HG03135 (cell line): ENCODE results near the gene SNX5.

Experiments used
- ATAC-seq: cut with Tn5 transposase; IDR thresholded peaks from one replicate; pipeline ENCODE4 v1.9.1; 2021; ENCODE audit warnings: mild to moderate bottlenecking, moderate library complexity; ENCODE audit not compliant: unreplicated experiment

Gene SNX5

DNA sequence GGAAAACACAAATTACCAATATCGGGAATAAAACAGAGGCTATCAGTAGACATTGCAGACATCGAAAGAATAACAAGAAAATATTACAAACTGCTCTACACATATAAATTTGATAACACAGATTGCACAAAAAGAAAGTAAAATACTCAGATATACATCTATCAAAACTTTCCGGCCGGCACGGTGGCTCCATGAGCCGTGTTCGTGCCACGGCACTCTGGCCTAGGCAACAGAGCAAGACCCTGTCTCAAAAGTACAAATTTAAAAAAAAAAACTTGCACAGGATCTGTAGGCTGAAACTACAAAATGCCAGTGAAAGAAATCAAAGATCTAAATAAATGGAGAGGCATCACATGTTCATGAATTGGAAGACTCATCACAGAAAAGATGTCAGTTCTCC, 49.4 kb downstream of the SNX5 start:
- no peak for ATAC-seq

DNA sequence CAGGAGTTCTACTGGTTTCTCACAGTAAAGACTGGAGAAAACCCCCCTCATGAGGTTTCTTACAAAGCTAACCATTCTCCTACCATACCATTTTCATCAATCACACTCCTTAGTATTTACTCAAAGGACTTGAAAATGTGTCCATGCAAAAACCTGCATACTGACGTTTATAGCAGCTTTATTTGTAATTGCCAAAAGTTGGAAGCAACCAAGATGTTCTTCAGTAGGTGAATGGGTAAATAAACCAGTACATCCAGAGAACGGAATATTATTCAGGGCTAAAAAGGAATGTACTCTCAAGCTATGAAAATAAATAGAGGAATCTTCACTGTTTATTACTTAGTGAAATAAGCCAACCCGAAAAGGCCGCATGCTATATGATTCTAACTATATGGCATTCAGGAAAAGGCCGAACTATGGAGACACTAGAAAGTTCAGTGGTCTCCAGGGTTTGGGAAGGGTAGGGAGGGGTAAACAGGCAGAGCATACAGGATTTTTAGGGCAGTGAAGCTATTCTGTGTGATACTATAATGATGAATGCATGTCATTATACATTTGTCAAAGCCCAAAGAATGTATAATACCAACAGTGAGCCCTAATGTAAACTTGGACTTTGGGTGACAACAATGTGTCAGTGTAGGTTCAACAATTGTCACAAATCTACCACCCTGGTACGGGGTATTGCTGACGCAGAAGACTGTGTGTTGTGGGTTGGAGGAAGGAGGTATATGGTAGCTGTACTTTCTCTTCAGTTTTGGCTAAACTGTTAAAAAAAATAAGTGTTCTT, 50.6 kb downstream of the SNX5 start:
- no peak for ATAC-seq

DNA sequence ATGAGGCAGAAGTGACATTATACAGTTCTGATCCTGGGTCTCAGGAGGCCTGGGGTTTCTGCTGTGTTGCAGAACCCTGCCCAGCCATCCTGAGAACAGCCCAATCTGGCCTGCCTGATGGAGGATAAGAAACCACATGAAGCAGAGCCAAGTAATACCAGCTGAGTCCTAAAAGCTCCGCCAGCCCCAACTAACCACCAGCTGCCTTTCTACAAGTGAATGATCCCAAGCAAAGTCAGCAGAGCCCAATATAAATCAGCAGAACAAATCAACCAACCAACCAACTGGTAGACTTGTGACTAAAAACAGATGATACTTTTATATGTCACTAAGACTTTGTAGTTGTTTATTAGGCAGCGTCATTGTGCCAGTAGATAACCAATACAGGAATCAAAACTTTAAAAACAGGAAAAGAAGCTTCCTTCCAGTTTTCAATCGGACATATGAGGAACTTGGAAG, 52.1 kb downstream of the SNX5 start:
- ATAC-seq = no peak

DNA sequence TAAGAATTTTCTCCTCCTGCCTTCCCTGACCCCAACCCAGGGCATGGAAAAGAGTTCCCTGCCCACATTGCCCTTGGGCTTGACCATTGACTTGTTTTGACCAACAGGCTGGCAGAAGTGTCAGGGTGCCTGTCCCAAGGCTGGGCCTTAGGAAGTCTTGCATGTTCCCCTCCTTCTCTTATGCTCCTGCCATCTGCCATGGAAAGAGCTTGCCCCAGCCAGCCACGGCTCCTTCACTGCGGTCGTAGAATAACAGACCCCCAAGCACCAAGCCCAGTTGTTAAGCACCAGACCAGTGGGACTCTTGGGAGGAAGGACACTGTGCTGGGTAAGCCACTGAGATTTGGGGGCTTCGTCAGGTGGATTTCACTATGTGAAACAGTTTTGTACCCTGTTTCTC, 53.6 kb downstream of the SNX5 start:
- ATAC-seq = no peak

DNA sequence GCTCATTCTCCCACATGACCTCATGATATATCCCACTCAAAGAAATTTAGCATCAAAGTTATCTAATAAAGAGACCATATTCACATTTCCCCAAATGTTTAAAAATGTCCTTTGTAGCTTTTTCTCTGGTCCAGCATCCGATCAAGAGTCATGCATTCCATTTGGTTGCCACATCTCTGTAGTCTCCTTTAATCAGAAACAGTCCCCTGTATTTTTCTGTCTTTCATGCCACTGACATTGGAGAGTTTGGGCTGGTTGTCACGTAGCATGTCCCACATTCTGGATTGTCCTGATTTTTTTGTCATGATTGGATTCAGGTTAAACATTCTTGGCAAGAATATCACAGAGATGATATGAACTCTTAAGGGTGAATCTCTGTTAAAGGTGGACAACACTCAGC, 55.7 kb downstream of the SNX5 start:
- no peak for ATAC-seq

DNA sequence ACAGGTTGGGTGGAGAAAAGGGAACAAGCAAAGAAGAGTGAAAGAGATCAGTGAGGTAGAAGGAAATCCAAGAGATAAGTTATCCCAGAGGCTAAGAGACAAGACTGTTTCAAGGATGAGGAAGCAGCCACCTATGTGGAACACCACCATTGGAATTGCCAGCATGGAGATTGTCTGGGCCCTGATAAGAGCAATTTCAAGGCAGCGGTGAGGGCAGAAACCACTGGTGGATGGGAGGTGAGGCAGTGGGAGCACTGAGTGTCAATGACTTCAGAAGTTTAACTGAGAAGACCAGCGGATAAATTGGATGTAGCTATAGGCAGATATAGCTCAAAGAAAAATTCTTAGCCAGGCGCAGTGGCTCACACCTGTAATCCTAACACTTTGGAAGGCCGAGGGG, 56.7 kb downstream of the SNX5 start:
- ATAC-seq = no peak

DNA sequence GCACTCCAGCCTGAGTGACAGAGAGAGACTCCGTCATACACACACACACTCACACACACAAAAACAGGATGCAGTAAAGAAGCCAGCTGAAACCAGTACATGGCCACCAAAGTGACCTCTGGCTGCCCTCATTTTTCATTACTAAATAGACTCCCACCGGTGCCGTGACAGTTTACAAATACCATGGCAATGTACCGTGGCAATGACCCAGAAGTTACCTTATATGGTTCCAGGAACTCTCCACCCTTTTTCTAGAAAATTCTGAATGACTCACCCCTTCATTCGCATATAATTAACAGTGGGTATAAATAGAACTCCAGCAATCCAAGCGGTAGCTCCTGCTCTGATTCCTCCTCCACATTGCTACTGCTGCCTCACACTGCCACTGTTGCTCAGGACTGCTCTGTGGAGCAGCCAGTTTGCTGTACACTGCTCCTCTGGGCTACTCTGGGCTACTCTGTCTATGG, 57.7 kb downstream of the SNX5 start:
- no peak for ATAC-seq

DNA sequence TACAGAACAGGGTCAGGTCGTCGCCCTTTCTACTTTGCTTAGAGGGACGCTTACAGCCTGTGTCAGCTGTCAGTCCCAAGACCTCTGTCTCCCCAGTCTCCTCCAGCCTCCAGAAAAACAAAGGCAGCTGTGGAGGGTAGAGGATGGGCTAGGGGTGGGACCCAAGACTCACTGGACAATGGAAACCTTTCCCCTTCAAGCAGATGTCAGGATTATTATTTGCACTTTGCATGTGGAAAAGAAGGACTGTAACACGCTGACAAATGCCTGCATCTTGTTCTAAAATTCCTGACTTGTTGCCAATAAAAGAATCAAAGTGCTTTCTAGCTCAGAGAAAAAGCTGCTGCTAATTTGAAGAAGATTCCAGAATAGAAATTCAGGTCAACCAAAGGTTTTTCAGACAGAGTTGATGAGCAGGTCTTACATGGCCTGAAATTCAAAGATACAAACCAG, 58.7 kb downstream of the SNX5 start:
- ATAC-seq = no peak

DNA sequence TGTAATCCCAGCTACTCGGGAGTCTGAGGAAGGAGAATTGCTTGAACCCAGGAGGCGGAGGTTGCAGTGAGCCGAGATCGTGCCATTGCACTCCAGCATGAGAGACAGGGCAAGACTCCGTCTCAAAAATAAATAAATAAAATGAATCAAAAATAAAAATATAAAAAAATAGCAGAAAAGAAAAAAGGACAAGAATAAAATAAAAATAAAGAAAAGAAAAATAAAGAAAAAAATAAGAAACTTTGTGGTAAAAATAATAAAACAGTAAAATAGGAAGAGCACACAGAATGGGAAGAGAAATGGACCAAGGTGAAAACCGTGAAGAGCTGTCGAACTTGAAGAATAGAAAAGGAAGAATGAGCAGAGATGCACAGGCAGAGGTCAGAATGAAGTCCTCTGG, 63.0 kb downstream of the SNX5 start:
- no peak for ATAC-seq

DNA sequence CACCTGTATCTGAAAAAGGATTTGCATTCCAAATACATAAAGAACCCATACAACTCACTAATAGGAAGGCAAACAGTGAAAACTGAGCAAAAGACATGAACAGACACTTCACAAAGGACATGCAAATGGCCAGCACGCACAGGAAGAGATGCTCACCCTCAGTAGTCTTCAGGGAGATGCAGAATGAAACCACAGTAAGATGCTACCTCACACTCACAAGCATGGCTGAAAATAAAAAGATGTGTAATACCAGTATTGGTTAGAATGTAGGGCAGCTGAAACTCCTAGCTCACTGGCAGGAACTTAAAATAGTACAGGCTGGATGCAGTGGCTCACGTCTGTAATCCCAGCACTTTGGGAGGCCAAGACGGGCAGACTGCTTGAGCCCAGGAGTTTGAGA, 64.6 kb downstream of the SNX5 start:
- ATAC-seq = peak; percentile 67

DNA sequence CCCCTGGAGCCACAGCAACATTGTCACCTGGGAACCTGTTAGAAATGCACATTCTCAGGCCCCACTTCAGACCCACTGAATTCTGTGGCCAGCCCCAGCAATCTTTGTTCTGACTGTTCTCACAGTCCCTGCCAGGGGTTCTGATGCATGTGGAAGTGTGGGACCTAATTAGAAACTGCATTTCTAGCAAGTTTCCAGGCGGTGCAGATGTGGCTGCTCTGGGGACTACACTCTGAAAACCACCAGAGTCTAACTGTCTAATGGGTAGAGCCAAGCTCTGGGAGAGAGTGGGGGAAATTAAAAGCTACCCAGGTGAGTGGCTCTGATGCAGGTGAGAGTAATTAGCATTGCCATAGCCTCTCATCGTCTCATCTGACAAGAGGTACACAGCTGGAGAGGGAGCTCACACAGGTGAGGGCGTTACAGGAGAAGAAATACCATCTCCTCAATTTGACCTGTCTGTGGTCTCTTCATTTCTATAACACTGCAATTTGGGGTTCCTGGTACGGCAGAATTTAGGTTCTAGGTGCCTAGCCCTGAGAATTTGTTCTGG, 66.0 kb downstream of the SNX5 start:
- ATAC-seq = no peak

DNA sequence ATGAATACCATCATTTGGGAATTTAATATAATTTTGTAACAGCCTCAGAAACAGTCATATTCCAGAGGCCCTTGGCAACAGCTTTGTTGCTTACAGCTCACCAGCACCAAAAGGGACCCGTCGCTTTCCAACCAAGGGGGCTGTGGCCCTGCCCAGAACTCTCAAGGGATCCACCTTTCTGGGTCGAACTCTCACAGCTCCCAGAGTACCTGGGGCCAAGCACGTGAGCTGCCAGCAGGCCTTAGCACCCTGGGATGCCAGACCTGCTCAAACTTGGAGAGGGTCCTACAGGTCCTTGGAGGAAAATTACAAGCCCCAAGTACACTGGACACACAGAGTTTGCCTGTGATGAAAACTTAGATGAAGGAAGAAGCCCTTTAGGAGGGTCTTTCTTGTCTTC, 66.6 kb downstream of the SNX5 start:
- no peak for ATAC-seq

DNA sequence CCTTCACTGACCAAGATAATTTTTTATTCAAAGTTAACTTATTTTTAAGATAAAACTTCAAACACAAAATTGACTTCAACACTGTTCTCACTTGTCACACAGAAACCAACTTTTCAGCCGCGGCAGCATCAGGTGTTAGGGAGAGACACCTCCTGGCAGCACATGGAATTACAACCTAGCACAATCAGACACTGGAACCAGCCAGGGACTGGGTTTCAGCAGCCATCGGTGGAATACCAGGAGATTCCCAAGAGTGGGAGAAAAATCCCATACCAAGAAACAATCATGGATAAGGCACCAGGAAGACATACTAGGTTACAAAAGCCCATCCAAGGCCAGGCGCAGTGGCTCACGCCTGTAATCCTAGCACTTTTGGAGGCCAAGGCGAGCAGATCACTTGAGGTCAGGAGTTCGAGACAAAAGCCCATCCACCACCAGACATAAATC, 70.0 kb downstream of the SNX5 start:
- ATAC-seq = no peak

DNA sequence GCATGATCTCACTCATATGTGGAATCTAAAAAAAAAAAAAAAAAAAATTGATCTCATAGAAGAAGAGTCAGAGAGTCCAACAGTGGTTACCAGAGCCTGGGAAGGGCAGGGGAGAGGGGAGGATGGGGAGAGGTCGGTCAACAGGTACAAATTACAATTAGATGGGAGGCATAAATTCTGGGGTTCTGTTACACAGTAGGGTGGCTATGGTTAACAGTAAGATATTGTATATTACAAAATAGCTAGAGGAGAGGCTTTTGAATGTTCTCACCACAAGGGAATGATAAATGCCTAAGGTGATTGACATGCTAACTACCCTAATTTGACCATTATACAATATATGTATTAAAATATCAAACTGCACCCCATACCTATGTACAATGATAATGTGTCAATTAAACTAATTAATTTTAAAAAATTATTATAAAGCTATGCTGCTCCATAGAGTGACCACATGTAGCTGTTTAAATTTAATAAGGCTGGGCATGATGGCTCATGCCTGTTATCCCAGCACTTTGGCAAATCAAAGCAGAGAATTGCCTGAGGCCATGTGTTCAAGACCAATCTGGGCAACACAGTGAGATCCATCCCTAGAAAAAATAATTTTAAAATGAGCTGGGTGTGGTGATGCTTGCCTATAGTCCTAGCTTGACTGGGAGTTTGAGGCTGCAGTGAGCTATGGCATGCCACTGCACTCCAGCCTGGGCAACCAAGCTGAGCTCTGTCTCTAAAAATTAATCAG, 70.9 kb downstream of the SNX5 start:
- no peak for ATAC-seq

DNA sequence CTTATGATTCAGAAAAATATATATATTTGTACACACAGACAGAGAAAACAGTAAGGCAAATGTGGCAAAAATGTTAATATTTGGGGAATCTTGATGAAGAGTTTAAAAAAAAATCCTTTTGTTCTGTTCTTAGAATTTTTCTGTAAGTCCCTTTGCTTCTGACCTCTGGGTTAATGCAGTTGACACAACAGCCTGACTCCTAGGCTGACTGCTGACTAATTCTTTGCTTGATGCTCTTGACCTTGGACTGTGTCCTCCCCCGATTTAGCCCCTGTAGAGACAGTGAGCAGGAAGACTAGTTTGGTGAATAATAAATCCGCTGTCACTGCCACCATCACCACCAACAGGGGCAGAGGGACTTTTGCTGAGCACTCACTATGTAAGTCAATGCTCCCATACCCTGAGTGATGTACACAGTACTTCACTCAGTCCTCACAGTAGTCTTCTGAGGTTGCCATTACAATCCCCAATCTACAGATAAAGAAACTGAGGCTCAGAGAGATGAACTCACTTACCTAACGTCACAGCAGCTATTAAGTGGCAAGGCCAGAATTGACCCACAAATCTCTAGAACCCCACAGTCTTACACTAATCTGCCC, 71.7 kb downstream of the SNX5 start:
- ATAC-seq = no peak

DNA sequence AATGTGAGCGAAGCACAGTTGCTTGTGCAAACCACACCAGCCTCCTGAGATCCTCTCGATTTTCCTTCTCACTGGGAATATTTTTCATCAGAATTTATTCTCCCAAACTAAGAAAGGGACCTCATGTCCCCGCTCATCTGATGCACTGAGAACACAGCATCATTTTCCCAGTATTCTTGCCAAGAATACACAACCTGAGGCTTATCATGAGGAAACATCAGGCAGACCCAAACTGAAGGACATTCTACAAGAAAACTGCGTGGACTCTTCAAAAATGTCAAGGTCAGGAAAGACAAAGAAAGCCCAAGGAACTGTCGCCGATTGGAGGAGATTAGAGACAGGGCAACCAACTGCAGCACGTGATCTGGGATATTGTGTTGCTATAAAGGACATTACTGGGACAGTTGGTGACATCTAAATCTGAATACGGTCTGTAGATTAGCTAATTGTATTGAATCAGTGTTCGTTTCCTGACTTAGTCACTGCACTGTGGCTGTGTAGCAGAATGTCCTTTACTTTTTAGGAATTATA, 72.3 kb downstream of the SNX5 start:
- ATAC-seq = no peak

DNA sequence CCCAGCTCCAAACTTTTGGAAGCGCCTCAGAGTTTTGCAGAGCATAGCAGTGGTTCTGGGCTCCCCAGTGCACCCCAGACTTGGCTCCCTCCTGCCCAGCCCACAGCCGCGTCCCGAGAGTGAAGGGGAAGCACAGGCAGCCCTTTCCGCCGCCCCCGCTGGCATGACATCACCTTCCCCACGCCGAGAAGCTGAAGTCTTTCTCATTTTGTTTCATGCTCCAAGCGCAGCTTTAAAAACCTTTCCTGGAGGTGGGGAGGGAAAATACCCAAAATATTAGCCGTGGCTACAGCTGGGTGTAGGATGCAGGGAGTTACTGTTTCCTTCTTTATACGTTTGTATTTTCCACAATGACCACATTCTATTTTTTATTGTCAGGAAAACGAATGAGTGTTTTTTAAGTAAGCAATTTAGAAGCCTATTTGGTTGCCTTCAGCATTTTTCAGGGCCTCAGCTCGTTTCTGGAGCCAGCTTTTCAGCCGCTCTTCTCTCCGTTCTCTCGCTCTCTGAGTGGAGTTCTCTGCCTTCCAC, 72.9 kb downstream of the SNX5 start:
- peak; percentile 52 for ATAC-seq

DNA sequence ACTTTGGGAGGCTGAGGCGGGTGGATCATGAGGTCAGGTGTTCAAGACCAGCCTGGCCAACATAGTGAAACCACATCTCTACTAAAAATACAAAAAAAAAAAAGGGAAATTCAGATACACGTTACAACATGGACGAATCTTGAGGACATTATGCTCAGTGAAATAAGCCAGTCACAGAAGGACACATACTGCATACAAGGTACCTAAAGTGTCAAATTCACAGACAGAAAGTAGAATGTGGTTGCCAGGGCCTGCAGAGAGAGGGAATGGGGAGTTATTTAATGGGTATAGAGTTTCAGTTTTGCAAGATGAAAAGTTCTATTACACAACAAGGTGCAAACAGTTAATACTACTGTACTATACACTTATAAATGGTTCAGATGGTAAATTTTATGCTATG, 75.1 kb downstream of the SNX5 start:
- no peak for ATAC-seq

DNA sequence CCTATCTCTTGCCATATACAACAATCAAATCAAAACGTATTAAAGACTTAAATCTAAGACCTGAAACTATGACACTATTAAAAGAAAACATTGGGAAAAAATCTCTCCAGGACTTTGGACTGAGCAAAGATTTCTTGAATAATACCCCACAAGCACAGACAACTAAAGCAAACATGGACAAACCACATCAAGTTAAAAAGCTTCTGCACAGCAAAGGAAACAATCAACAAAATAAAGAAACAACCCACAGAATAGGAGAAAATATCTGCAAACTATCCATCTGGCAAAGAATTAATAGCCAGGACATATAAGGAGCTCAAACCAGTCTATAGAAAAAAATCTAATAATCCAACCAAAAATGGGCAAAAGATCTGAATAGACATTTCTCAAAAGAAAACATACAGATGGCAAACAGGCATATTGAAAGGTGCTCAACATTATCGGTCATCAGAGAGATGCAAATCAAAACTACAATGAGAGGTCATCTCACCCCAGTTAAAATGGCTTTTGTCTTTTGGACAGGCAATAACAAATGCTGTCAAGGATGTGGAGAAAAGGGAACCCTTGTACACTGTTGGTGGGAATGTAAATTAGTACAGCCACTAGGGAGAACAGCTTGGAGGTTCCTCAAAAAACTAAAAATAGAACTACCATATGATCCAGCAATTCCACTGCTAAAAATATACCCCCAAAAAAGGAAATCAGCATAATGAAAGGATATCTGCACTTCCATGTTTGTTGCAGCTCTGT, 76.2 kb downstream of the SNX5 start:
- ATAC-seq = no peak
